Ammon's horn (tissue), 1 donor: ENCODE data around the gene CNTN4.
A peak's percentile ranks its signal among the peaks of the same experiment; 100 is the strongest.

Experiments
- DNase-seq: peaks from one replicate; pipeline ENCODE4 v3.0.0-alpha.2; 2016; ENCODE audit warnings: low spot score

CNTN4 gene

GRCh38 chr3:3038201-3038991 is 939.7 kb downstream of the CNTN4 start:
- no peak for DNase-seq

GRCh38 chr3:3053974-3054373 is 955.3 kb downstream of the CNTN4 start:
- peak; percentile 12 for DNase-seq

- DNase-seq = no peak
These were observed 961.0 kb downstream of the CNTN4 start for GRCh38 chr3:3059645-3060044.

GRCh38 chr3:3064297-3064696 is 965.6 kb downstream of the CNTN4 start:
- DNase-seq = no peak

GRCh38 chr3:3065876-3066275 is 967.2 kb downstream of the CNTN4 start:
- no peak for DNase-seq

GRCh38 chr3:3066378-3066777 is 967.7 kb downstream of the CNTN4 start:
- DNase-seq = no peak

- no peak for DNase-seq
These were observed 968.2 kb downstream of the CNTN4 start for GRCh38 chr3:3066910-3067309.

- DNase-seq = no peak
These were observed 969.8 kb downstream of the CNTN4 start for GRCh38 chr3:3068358-3068881.

- DNase-seq = no peak
These were observed 971.1 kb downstream of the CNTN4 start for GRCh38 chr3:3069723-3070122.

GRCh38 chr3:3071136-3071535 is 972.5 kb downstream of the CNTN4 start:
- DNase-seq = no peak

GRCh38 chr3:3074551-3075257 is 976.0 kb downstream of the CNTN4 start:
- no peak for DNase-seq

GRCh38 chr3:3080309-3080708 is 981.6 kb downstream of the CNTN4 start:
- DNase-seq = no peak

GRCh38 chr3:3081381-3082233 is 982.9 kb downstream of the CNTN4 start:
- DNase-seq = no peak

- no peak for DNase-seq
These were observed 983.7 kb downstream of the CNTN4 start for GRCh38 chr3:3082234-3082924.

- DNase-seq = no peak
These were observed 986.2 kb downstream of the CNTN4 start for GRCh38 chr3:3084890-3085289.

GRCh38 chr3:3085782-3086181 is 987.1 kb downstream of the CNTN4 start:
- no peak for DNase-seq

- no peak for DNase-seq
These were observed 987.6 kb downstream of the CNTN4 start for GRCh38 chr3:3086239-3086638.

- no peak for DNase-seq
These were observed 988.6 kb downstream of the CNTN4 start for GRCh38 chr3:3087279-3087678.

- no peak for DNase-seq
These were observed 989.2 kb downstream of the CNTN4 start for GRCh38 chr3:3087716-3088465.

- no peak for DNase-seq
These were observed 990.4 kb downstream of the CNTN4 start for GRCh38 chr3:3089017-3089416.

GRCh38 chr3:3097958-3098357 is 999.3 kb downstream of the CNTN4 start:
- DNase-seq = no peak
